WERI-Rb-1 (cell line): Measurements from ENCODE around the gene SPECC1L.

Experiments
- DNase-seq: peaks from one replicate; pipeline ENCODE4 v3.0.0-alpha.2; 2020
- H3K27ac ChIP-seq: fragments of 250-450 bp; sonication (Bioruptor Pico); 2 replicates; pipeline ENCODE4 v1.5.1; 2020; ENCODE audit warnings: mild to moderate bottlenecking, moderate library complexity
- H3K27me3 ChIP-seq: fragments of 250-450 bp; sonication (Bioruptor Pico); 2 replicates; pipeline ENCODE4 v1.5.1; 2021; ENCODE audit warnings: mild to moderate bottlenecking, low read depth, moderate library complexity; ENCODE audit not compliant: insufficient read depth, severe bottlenecking
- H3K36me3 ChIP-seq: fragments of 250-450 bp; sonication (Bioruptor Pico); 2 replicates; pipeline ENCODE4 v1.5.1; 2020; ENCODE audit warnings: mild to moderate bottlenecking, moderate library complexity
- H3K4me3 ChIP-seq: 2 replicates; pipeline ENCODE4 v1.5.1; 2011; ENCODE audit warnings: low read depth, mild to moderate bottlenecking, control low read depth, low read length
- H3K9me3 ChIP-seq: fragments of 250-450 bp; sonication (Bioruptor Pico); 2 replicates; pipeline ENCODE4 v1.5.1; 2021; ENCODE audit warnings: mild to moderate bottlenecking, moderate library complexity; ENCODE audit not compliant: severe bottlenecking
- TF ChIP-seq, protein P1 (sequence below): IDR thresholded peaks from 2 replicates; pipeline ENCODE4 v1.5.1; 2011; ENCODE audit warnings: low read depth, mild to moderate bottlenecking, control low read depth, inconsistent platforms, low read length

Gene SPECC1L

DNA sequence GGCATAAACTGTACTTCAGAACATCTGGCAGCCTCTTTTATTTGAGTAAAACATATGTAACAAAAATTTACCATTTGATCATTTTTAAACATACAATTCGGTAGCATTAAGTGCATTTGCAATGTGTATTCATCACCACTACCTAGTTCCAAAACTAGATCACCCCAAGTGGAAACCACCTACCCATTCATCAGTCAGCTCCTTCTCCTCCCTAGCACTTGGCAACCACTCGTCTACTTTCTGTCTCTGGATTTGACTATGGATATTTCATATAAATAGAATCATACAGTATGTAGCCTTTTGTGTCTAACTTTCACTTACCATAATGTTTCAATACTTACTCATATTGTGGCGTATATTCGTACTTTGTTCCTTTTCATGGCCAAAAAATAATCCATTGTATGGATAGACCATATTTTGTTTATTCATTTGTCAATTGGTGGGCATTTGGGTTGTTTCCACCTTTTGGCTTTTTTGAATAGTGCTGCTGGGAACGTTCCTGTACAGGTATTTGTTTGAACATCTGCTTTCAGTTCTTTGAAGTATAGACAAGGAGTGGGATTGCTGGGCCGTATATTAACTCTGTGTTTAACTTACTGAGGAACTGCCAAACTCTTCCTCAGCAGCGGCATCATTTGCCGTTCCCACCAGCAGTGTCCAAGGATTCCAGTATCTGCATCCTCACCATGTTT is 129.5 kb downstream of the SPECC1L start:
- Histone ChIP-seq H3K4me3 (no peak overlapping the region), H3K36me3 (peaks cover 59% of the 10 kb centered on the region), H3K27me3 (no peaks in the 10 kb centered on the region), H3K9me3 (no peaks in the 10 kb centered on the region), H3K27ac (no peak overlapping the region)
- no peak for DNase-seq
- TF ChIP-seq, protein P1, sequence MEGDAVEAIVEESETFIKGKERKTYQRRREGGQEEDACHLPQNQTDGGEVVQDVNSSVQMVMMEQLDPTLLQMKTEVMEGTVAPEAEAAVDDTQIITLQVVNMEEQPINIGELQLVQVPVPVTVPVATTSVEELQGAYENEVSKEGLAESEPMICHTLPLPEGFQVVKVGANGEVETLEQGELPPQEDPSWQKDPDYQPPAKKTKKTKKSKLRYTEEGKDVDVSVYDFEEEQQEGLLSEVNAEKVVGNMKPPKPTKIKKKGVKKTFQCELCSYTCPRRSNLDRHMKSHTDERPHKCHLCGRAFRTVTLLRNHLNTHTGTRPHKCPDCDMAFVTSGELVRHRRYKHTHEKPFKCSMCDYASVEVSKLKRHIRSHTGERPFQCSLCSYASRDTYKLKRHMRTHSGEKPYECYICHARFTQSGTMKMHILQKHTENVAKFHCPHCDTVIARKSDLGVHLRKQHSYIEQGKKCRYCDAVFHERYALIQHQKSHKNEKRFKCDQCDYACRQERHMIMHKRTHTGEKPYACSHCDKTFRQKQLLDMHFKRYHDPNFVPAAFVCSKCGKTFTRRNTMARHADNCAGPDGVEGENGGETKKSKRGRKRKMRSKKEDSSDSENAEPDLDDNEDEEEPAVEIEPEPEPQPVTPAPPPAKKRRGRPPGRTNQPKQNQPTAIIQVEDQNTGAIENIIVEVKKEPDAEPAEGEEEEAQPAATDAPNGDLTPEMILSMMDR = no peak

DNA sequence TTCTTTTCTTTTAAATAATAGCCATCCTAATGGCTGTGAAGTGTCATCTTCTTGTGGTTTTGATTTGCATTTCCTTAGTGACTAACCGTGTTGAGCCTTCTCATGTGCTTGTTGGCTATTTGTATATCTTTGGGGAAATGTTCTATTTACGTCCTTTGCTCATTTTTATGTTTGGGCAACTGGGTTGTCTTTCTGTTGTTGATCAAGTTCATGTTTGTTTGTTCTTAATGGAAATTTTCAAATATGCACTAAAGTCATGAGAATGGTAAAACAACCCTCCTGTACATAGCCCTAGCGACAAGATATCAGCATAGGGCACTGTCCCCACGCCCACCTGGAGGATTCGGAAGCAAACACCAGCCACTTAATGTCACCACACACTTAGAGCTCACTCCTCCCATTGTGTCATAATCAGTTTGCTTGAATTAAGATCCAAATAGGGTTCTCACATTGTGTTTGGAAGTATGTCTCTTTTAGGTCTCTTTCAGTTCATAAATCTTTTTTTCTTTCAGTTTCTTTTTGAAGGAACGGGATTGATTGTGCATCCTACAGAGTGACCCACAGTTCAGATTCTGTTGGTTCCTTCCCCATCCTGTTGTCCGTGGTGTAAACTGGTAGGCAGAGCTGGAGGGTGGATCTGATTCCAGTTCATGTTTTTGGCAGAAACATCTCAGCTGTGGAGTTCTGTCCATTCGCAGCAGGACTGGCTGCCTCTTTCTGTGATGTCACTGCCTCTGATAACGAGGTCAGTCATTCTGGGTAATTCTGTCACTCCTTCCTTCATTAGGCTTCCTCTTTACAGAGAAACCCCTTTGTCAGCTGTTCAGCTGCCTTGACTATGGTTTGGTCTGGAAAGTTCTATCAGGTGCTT is 130.3 kb downstream of the SPECC1L start:
- TF ChIP-seq, protein P1 = no peak
- no peak overlapping the region for H3K27ac ChIP-seq
- H3K9me3 ChIP-seq = no peaks in the 10 kb centered on the region
- H3K27me3 ChIP-seq = no peaks in the 10 kb centered on the region
- no peak for DNase-seq
- no peak overlapping the region for H3K4me3 ChIP-seq
- peaks cover 55% of the 10 kb centered on the region for H3K36me3 ChIP-seq

DNA sequence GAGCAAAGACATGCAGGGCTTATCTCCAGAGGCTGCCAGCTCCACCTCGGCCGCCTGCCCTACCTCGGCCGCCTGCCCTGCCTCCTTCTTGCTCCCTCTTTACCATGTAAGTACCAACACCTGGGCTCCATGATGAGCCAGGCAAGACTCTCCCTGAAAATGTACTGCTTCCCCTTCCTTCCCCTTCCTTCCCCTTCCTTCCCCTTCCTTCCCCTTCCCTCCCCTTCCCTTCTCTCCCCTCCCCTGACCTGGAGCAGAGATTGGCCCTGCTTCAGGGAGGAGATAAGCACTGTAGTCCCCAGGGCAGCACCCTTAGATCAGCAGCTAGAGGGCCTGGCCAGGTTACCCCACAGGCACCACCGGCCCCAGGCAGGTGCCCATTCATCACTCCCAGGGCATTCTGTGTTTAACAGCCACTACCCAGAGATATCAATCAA is 131.3 kb downstream of the SPECC1L start:
- peaks cover 45% of the 10 kb centered on the region for H3K36me3 ChIP-seq
- TF ChIP-seq, protein P1 = no peak
- no peaks in the 10 kb centered on the region for H3K9me3 ChIP-seq
- no peak overlapping the region for H3K27ac ChIP-seq
- no peak overlapping the region for H3K4me3 ChIP-seq
- DNase-seq = no peak
- no peaks in the 10 kb centered on the region for H3K27me3 ChIP-seq

DNA sequence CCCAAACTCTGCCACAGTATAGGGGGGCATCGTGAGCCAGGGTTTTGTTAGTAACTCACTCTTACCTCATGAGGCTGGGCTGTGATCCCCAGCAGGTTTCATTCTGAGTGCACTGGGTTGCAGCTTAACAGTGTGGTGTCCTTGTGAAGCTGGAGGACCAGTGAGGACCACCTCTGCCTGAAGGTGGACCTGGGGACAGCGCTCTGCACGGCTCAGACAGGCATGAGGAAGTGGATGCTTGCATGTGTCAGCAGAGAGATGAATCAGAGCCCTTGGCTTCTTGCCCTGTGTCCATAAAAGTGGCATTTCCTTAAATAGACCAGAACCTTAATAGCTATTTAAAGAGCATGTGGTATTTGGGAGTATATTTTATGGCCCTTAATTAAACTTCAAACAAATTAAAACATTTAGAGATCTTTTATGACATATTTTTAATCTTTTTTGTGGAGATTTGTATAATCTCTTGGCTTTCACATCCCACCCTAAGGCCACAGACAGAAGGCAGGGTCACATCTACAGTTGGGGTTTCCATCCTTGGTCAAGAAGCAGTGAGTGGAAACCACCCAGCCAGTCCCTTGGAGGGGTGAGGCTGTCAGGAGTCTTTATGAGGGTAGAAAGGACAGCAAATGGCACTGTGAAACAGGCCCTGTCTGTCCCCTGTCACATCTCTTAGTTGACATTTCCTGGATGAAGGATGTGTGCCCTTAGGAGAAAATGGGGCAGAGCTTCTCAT is 132.0 kb downstream of the SPECC1L start:
- H3K4me3 ChIP-seq = no peak overlapping the region
- H3K36me3 ChIP-seq = peaks cover 44% of the 10 kb centered on the region
- DNase-seq = no peak
- no peaks in the 10 kb centered on the region for H3K27me3 ChIP-seq
- H3K9me3 ChIP-seq = no peaks in the 10 kb centered on the region
- TF ChIP-seq, protein P1 = no peak
- no peak overlapping the region for H3K27ac ChIP-seq

- Histone ChIP-seq H3K36me3 (peaks cover 46% of the 10 kb centered on the region), H3K27ac (no peak overlapping the region), H3K4me3 (no peak overlapping the region), H3K27me3 (no peaks in the 10 kb centered on the region), H3K9me3 (no peaks in the 10 kb centered on the region)
- no peak for DNase-seq
- TF ChIP-seq, protein P1 = no peak
Observed at GRCh38 chr22:24403346-24403745, 132.7 kb downstream of the SPECC1L start.
